ENCODE measurements around the gene GNB2. TPM values are rescaled to one million over a fixed set of nuclear protein-coding genes. Genes with fewer than 3 reads are reported as not detected.
"Not testable (repeated sequence)": the region's sequence is repeated elsewhere in the genome, so short reads cannot be mapped to it uniquely, and the experiment has no call there.

The GNB2 gene
- total RNA-seq, 2 donors from 2014 or later: 196 to 198 TPM

DNA sequence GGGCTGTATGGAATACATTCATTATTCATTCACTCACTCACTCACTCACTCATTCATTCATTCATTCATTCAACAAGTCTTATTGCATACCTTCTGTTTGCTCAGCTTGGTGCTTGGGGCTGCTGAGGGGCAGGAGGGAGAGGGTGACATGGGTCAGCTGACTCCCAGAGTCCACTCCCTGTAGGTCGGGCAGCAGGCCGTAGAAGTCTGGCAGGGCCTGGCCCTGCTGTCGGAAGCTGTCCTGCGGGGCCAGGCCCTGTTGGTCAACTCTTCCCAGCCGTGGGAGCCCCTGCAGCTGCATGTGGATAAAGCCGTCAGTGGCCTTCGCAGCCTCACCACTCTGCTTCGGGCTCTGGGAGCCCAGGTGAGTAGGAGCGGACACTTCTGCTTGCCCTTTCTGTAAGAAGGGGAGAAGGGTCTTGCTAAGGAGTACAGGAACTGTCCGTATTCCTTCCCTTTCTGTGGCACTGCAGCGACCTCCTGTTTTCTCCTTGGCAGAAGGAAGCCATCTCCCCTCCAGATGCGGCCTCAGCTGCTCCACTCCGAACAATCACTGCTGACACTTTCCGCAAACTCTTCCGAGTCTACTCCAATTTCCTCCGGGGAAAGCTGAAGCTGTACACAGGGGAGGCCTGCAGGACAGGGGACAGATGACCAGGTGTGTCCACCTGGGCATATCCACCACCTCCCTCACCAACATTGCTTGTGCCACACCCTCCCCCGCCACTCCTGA is 49.1 kb downstream of the GNB2 start:
- ATAC-seq (replicated peaks in 1 of 2) (no peak), DNase-seq (no peak)
- H3K9me3 Mint-ChIP-seq: peaks cover 0 to 2% of the 10 kb centered on the region in 2 donors
- no peak overlapping the region for H3K4me3 Mint-ChIP-seq
- H3K36me3 Mint-ChIP-seq (ENCODE audit: insufficient read depth in 2 of 2): no peaks in the 10 kb centered on the region
- peaks cover 52% of the 10 kb centered on the region for H3K27me3 Mint-ChIP-seq (ENCODE audit: low read depth)
- no peak overlapping the region for H3K27ac Mint-ChIP-seq
- H3K4me1 Mint-ChIP-seq (ENCODE audit: low read depth): peaks cover 8% of the 10 kb centered on the region

DNA sequence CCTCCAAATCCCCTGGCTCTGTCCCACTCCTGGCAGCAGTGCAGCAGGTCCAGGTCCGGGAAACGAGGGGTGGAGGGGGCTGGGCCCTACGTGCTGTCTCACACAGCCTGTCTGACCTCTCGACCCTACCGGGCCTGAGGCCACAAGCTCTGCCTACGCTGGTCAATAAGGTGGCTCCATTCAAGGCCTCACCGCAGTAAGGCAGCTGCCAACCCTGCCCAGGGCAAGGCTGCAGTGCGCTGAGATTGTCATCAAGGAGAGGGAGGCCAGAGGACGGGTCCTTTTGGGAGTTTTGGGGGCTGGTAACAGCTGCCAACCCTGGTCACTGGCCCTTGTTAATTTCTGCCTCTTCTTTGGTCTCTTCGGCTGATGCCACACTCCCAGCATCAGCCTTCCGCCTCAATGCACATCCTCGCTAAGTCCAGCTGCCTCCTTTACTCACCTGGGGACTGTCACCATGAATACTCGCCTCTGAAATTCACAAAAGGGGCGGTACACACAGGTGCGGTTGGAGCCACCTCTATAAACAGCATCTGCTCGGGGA is 50.3 kb downstream of the GNB2 start:
- no peaks in the 10 kb centered on the region for H3K9me3 Mint-ChIP-seq
- H3K36me3 Mint-ChIP-seq (ENCODE audit: insufficient read depth in 2 of 2): no peaks in the 10 kb centered on the region
- no peak overlapping the region for H3K4me3 Mint-ChIP-seq
- no peak overlapping the region for H3K27ac Mint-ChIP-seq
- DNase-seq (no peak), ATAC-seq (replicated peaks in 1 of 2) (no peak)
- H3K27me3 Mint-ChIP-seq (ENCODE audit: low read depth): peaks cover 51% of the 10 kb centered on the region
- peaks cover 8% of the 10 kb centered on the region for H3K4me1 Mint-ChIP-seq (ENCODE audit: low read depth)

DNA sequence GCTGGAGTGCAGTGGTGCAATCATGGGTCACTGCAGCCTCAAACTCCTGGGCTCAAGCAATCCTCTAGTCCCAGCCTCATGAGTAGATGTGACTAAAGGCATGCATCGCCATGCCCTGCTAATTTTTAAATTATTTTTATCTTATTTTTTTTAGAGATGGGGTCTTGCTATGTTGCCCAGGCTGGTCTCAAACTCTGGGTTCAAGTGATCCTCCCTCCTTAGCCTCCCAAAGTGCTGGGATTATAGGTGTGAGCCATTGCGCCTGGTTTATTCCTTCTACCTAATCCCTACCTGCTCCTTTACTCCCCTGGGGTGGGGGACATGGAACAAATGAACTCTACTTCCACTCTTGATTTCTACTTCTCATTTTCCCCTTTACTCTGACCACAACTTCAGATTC is 50.8 kb downstream of the GNB2 start:
- DNase-seq; H3K36me3 Mint-ChIP-seq (ENCODE audit: insufficient read depth in 2 of 2); ATAC-seq (replicated peaks in 1 of 2); H3K4me3 Mint-ChIP-seq; H3K4me1 Mint-ChIP-seq (ENCODE audit: low read depth); H3K9me3 Mint-ChIP-seq; H3K27ac Mint-ChIP-seq: not testable (repeated sequence)
- H3K27me3 Mint-ChIP-seq (ENCODE audit: low read depth): peaks cover 45% of the 10 kb centered on the region

DNA sequence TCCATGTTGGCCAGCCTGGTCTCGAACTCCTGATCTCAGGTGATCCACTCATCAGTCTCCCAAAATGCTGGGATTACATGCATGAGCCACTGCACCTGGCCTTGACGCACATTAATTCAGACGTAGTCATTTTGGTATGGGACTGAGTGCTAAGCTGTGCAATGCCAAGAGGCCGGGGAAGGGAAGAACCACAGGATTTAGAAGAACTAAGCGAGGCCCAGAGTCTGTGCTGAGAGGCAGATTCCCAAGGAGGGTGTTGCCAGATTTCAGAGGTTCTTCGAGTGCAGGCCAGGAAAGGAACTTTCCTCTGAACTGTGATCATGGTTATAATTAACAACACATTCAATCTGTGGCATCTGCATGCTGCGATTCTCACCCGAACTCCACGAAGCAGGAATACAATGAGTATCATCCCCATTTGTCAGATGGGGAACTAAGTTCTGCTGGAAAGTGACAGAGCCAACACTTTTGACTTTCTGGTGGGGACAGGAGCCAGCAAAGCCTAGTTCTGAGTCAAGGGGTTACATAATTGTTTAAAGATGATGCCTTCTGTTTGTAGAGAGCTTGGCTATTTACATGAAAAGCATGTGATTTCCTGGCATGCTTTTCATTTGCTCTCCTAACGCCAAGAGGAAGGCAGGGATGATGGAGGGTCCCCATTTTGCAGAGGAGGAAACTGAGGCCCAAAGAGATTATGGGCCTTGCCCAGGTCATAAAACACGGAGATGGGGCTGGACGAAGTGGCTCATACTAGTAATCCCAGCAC is 53.6 kb downstream of the GNB2 start:
- no peak overlapping the region for H3K4me3 Mint-ChIP-seq
- peaks cover 25% of the 10 kb centered on the region for H3K27me3 Mint-ChIP-seq (ENCODE audit: low read depth)
- H3K36me3 Mint-ChIP-seq (ENCODE audit: insufficient read depth in 2 of 2): no peaks in the 10 kb centered on the region
- no peak overlapping the region for H3K27ac Mint-ChIP-seq
- DNase-seq: no peak
- no peak for ATAC-seq (replicated peaks in 1 of 2)
- no peaks in the 10 kb centered on the region for H3K9me3 Mint-ChIP-seq
- H3K4me1 Mint-ChIP-seq (ENCODE audit: low read depth): peaks cover 8% of the 10 kb centered on the region

GRCh38 chr7:100728196-100728595 is 54.7 kb downstream of the GNB2 start:
- Mint-ChIP-seq H3K27ac (no peak overlapping the region), H3K36me3 (ENCODE audit: insufficient read depth in 2 of 2) (no peaks in the 10 kb centered on the region), H3K9me3 (no peaks in the 10 kb centered on the region), H3K4me1 (ENCODE audit: low read depth) (peaks cover 8% of the 10 kb centered on the region), H3K27me3 (ENCODE audit: low read depth) (peaks cover 14% of the 10 kb centered on the region), H3K4me3 (no peak overlapping the region)
- no peak for DNase-seq
- no peak for ATAC-seq (replicated peaks in 1 of 2)

Other genes starting within 250 kb of the GNB2 start
- gene ZCWPW1, start 245.0 kb upstream of the GNB2 start, total RNA-seq: 1 to 10 TPM; 5.9 to 6.5 TPM
- 10 to 100 TPM; 61.0 to 66.7 TPM for gene MEPCE, start 243.9 kb upstream of the GNB2 start, total RNA-seq
- 10 to 100 TPM; 59.0 to 68.8 TPM for gene PPP1R35, start 237.2 kb upstream of the GNB2 start, total RNA-seq
- 1 to 10 TPM; 5.4 to 5.6 TPM for gene SPACDR, start 209.5 kb upstream of the GNB2 start, total RNA-seq
- gene TSC22D4, start 194.5 kb upstream of the GNB2 start, total RNA-seq: 100 to 1,000 TPM in 1 of 2 donors, 10 to 100 TPM in 1; 94.9 to 113 TPM
- under 1 TPM; 0.67 to 0.72 TPM for gene NYAP1, start 189.8 kb upstream of the GNB2 start, total RNA-seq
- gene AGFG2, start 134.5 kb upstream of the GNB2 start, total RNA-seq: 10 to 100 TPM; 35.5 to 53.7 TPM
- 10 to 100 TPM; 21.4 to 23.4 TPM for gene SAP25, start 99.8 kb upstream of the GNB2 start, total RNA-seq
- gene LRCH4, start 87.6 kb upstream of the GNB2 start, total RNA-seq: 100 to 1,000 TPM; 144 to 154 TPM
- gene FBXO24, start 87.4 kb upstream of the GNB2 start, total RNA-seq: 1 to 10 TPM; 2.1 to 3.6 TPM
- gene PCOLCE, start 71.4 kb upstream of the GNB2 start, total RNA-seq: 10 to 100 TPM; 12.9 to 13.7 TPM
- gene MOSPD3, start 61.2 kb upstream of the GNB2 start, total RNA-seq: 10 to 100 TPM; 12.6 to 13.4 TPM
- gene TFR2, start 32.2 kb upstream of the GNB2 start, total RNA-seq: 1 to 10 TPM; 4.7 to 5.8 TPM
- gene ACTL6B, start 17.3 kb upstream of the GNB2 start, total RNA-seq: not detected
- 10 to 100 TPM; 51.5 to 53.2 TPM for gene GIGYF1, start 20.5 kb downstream of the GNB2 start, total RNA-seq
- gene POP7, start 32.4 kb downstream of the GNB2 start, total RNA-seq: 10 to 100 TPM; 33.3 to 40.9 TPM
- under 1 TPM in 1 of 2 donors, not detected in 1; 0.19 TPM for gene EPO, start 46.7 kb downstream of the GNB2 start, total RNA-seq
- gene ZAN, start 59.9 kb downstream of the GNB2 start, total RNA-seq: not detected
- gene EPHB4, start 153.8 kb downstream of the GNB2 start, total RNA-seq: 1 to 10 TPM; 2.4 to 3.4 TPM
- gene SLC12A9, start 179.0 kb downstream of the GNB2 start, total RNA-seq: 10 to 100 TPM; 17.6 to 20.1 TPM
- gene TRIP6, start 193.6 kb downstream of the GNB2 start, total RNA-seq: 10 to 100 TPM; 28.3 to 31.5 TPM
- 100 to 1,000 TPM; 140 to 145 TPM for gene SRRT, start 201.4 kb downstream of the GNB2 start, total RNA-seq
- under 1 TPM; 0.34 to 0.83 TPM for gene UFSP1, start 216.0 kb downstream of the GNB2 start, total RNA-seq
- under 1 TPM; 0.16 to 0.41 TPM for gene ACHE, start 222.1 kb downstream of the GNB2 start, total RNA-seq

Data from activated T-cell treated with anti-CD3 and anti-CD28 coated beads, Interleukin-2, amount 50 U/mL, for 72 hours (primary cell).